K562 (cell line): ENCODE results near the gene KLHL30. TPM values are rescaled to one million over a fixed set of nuclear protein-coding genes. Genes with fewer than 3 reads are reported as not detected.

ENCODE experiments used
- ATAC-seq: fragments of 200-7000 bp; cut with Tn5 transposase; 3 replicates; pipeline ENCODE4 v1.9.1; 2020; ENCODE audit warnings: moderate library complexity
- BruUV-seq: library from RNA; stranded (reverse); fragments of 400-500 nt; replicated peaks from 2 replicates; lab custom pipeline; 2021; lab: Mats Ljungman, UMichigan
- CTCF ChIA-PET: fragments of 300-600 bp; formaldehyde crosslinking; extraction: SDS; loops from one replicate; lab custom pipeline; 2021; ENCODE audit warnings: low intra/inter-chr PET ratio; lab: Yijun Ruan, JAX
- POLR2A ChIA-PET: fragments of 300-600, 350-650 bp; sonication (Branson Sonifier 250); formaldehyde crosslinking; extraction: SDS; loops from one replicate; lab custom pipeline; 2021; ENCODE audit warnings: antibody characterized with exemption, inconsistent platforms; lab: Yijun Ruan, JAX
- DNase-seq, 4 experiments: peaks; one replicate each; pipeline versions ENCODE4 v3.0.0 to v3.0.0-alpha.2; 2011 to 2018; ENCODE audit warnings: low spot score in 3 of 4, mixed read lengths in 3 of 4; ENCODE audit errors: extremely low read depth in 1 of 4
- FAIRE-seq: peaks from 2 replicates; lab custom pipeline; 2011; peaks lifted over from hg19 to GRCh38; lab: Jason Lieb, UNC
- H2AFZ ChIP-seq: 2 replicates; pipeline ENCODE4 v1.6.0; 2011; ENCODE audit warnings: low read depth, low read length, control low read depth, inconsistent platforms
- H3K27ac ChIP-seq: fragments of 200-600 bp; 3 replicates; pipeline ENCODE4 v1.8.0; 2011; ENCODE audit warnings: low read depth, mild to moderate bottlenecking, control low read depth, inconsistent platforms, low read length, moderate library complexity, mixed read lengths; ENCODE audit errors: extremely low read depth
- H3K27me3 ChIP-seq, 2 experiments: fragments of 300-600 bp in 1 of 2; 2 replicates in 1 of 2; 3 replicates in 1 of 2; pipeline versions ENCODE4 v1.6.0 to v1.8.0; 2011; ENCODE audit warnings: inconsistent platforms in 2 of 2, low read length in 2 of 2, mild to moderate bottlenecking in 1 of 2, mixed read lengths in 1 of 2, moderate library complexity in 1 of 2; ENCODE audit not compliant: control insufficient read depth in 2 of 2, insufficient read depth in 2 of 2
- H3K36me3 ChIP-seq: fragments of 300-600 bp; 3 replicates; pipeline ENCODE4 v1.8.0; 2011; ENCODE audit warnings: mild to moderate bottlenecking, low read length, inconsistent platforms; ENCODE audit not compliant: control insufficient read depth, insufficient read depth
- H3K4me1 ChIP-seq, 2 experiments: fragments of 200-600 bp in 1 of 2; replicated peaks in 1 of 2; 2 replicates in 1 of 2; 3 replicates in 1 of 2; pipeline versions ENCODE4 v1.5.1 to v1.8.0; 2011; ENCODE audit warnings: inconsistent platforms in 2 of 2, low read length in 2 of 2, mild to moderate bottlenecking in 1 of 2, mixed read lengths in 1 of 2, moderate library complexity in 1 of 2; ENCODE audit not compliant: control insufficient read depth in 2 of 2, insufficient read depth in 2 of 2
- H3K4me2 ChIP-seq: 2 replicates; pipeline ENCODE4 v1.6.1; 2011; ENCODE audit warnings: low read length, control low read depth, inconsistent platforms, mixed read lengths; ENCODE audit not compliant: insufficient read depth
- H3K4me3 ChIP-seq: fragments of 200-600 bp; sonication (generic), shearing (Covaris generic); 2 replicates; pipeline ENCODE4 v1.5.1; 2016; ENCODE audit warnings: control low read depth, inconsistent platforms
- H3K79me2 ChIP-seq: fragments of 200-600 bp; 3 replicates; pipeline ENCODE4 v1.8.0; 2011; ENCODE audit warnings: low read length, inconsistent platforms; ENCODE audit not compliant: control insufficient read depth, insufficient read depth
- H3K9ac ChIP-seq, 2 experiments: 2 replicates each; pipeline versions ENCODE4 v1.6.0 to v1.6.1; 2011; ENCODE audit warnings: low read depth in 2 of 2, low read length in 2 of 2, control low read depth in 1 of 2, inconsistent platforms in 1 of 2, mild to moderate bottlenecking in 1 of 2, mixed read lengths in 1 of 2; ENCODE audit not compliant: insufficient read depth in 1 of 2
- H3K9me1 ChIP-seq: one replicate; pipeline ENCODE4 v1.6.0; 2011; ENCODE audit warnings: inconsistent platforms, mild to moderate bottlenecking, low read length, moderate library complexity; ENCODE audit not compliant: control insufficient read depth, insufficient read depth
- H3K9me3 ChIP-seq: replicated peaks from 2 replicates; pipeline ENCODE4 v1.5.1; 2011; ENCODE audit warnings: low read depth, low read length, inconsistent platforms; ENCODE audit not compliant: control insufficient read depth, insufficient read depth
- H4K20me1 ChIP-seq: replicated peaks from 2 replicates; pipeline ENCODE4 v1.6.1; 2011; ENCODE audit warnings: low read length, inconsistent platforms, mixed read lengths; ENCODE audit not compliant: control insufficient read depth, insufficient read depth
- BRD9 ChIP-seq: fragments of 450-650 bp; IDR thresholded peaks from 2 replicates; pipeline ENCODE4 v1.6.1; 2018; ENCODE audit warnings: low read depth; ENCODE audit not compliant: partially characterized antibody
- BRF1 ChIP-seq: IDR thresholded peaks from 3 replicates; pipeline ENCODE4 v1.6.1; 2011; ENCODE audit warnings: borderline replicate concordance, mild to moderate bottlenecking; ENCODE audit not compliant: insufficient read length; ENCODE audit errors: extremely low read depth
- HDAC2 ChIP-seq: fragments of 450-650 bp; IDR thresholded peaks from 2 replicates; pipeline ENCODE4 v1.6.1; 2016; ENCODE audit warnings: mild to moderate bottlenecking
- HIVEP1 ChIP-seq: fragments of 250-450 bp; sonication (Bioruptor Pico); IDR thresholded peaks from 2 replicates; pipeline ENCODE4 v1.4.0; 2020; ENCODE audit warnings: mild to moderate bottlenecking
- NFATC3 ChIP-seq: fragments of 450-650 bp; IDR thresholded peaks from 2 replicates; pipeline ENCODE4 v1.6.1; 2017; ENCODE audit warnings: mild to moderate bottlenecking
- NFIX ChIP-seq: fragments of 250-450 bp; sonication (Bioruptor Pico); IDR thresholded peaks from 2 replicates; pipeline ENCODE4 v1.4.0; 2020; ENCODE audit warnings: low read depth, mild to moderate bottlenecking, moderate library complexity
- PHTF2 ChIP-seq: fragments of 250-450 bp; sonication (Bioruptor Pico); IDR thresholded peaks from 2 replicates; pipeline ENCODE4 v1.5.0; 2021; ENCODE audit warnings: mild to moderate bottlenecking
- RBM34 ChIP-seq: fragments of 200-400 bp; formaldehyde crosslinking; IDR thresholded peaks from 2 replicates; pipeline ENCODE4 v1.6.1; 2018; ENCODE audit warnings: low read length, borderline replicate concordance; ENCODE audit not compliant: insufficient read depth
- SPI1 ChIP-seq: IDR thresholded peaks from 2 replicates; pipeline ENCODE4 v1.6.1; 2011; ENCODE audit warnings: low read depth, low read length, control low read depth, borderline replicate concordance
- TARDBP ChIP-seq: fragments of 450-650 bp; IDR thresholded peaks from 2 replicates; pipeline ENCODE4 v1.6.1; 2016
- ZFP36 ChIP-seq: fragments of 150-350 bp; IDR thresholded peaks from 2 replicates; pipeline ENCODE4 v1.6.1; 2018; ENCODE audit warnings: low read length, low read depth; ENCODE audit not compliant: partially characterized antibody
- ZNF263 ChIP-seq: sonication (generic); formaldehyde crosslinking; IDR thresholded peaks from 2 replicates; pipeline ENCODE4 v1.8.0; 2022; ENCODE audit warnings: mild to moderate bottlenecking, missing genetic modification reagents, borderline replicate concordance
- ZNF384 ChIP-seq: IDR thresholded peaks from 2 replicates; pipeline ENCODE4 v1.6.1; 2012; ENCODE audit warnings: low read depth, low read length, improper control_type of control experiment
- WGBS: fragments of 100-300 bp; shearing (Covaris generic); methylation state at CpG from one replicate; pipeline ENCODE4 v1.1.6; 2016; ENCODE audit warnings: low coverage, mixed read lengths; ENCODE audit not compliant: insufficient coverage; ENCODE audit errors: missing lambda C conversion rate; 5-methylcytosine and 5-hydroxymethylcytosine counted together
- in situ Hi-C: fragments of 300-500 bp; cut with MboI; formaldehyde crosslinking; loops from 4 replicates; pipeline ENCODE4 v1.15.0; 2018; ENCODE audit warnings: inconsistent platforms, mixed read lengths
- intact Hi-C: fragments of 100-400 bp; cut with micrococcal nuclease; formaldehyde crosslinking; loops from 2 replicates; pipeline ENCODE4 v1.14.2; 2022
- polyA plus RNA-seq, 8 experiments: library from polyadenylated mRNA; depleted of rRNA in 4 of 8; stranded (reverse) in 5 of 8; unstranded in 3 of 8; fragments of >200 nt; fragmentation: Nextera tagmentation in 2 of 8; fragmentation: Illumina TruSeq in 1 of 8; extraction: Ambion mirVana in 2 of 8; extraction: Trizol in 1 of 8; gene quantifications; 2 replicates each; pipeline versions ENCODE4 v1.2.1 to v1.2.3, GENCODE V29; 2011 to 2014; ENCODE audit warnings: inconsistent platforms in 1 of 8, missing spikeins in 1 of 8
- total RNA-seq, 7 experiments: library from RNA; depleted of rRNA in 6 of 7; stranded (reverse); fragments of >200 nt in 6 of 7; fragmentation: Illumina TruSeq in 2 of 7; extraction: Trizol in 2 of 7; gene quantifications; 2 replicates each; pipeline versions ENCODE4 v1.2.1 to v1.2.3, GENCODE V29; 2011 to 2021; ENCODE audit warnings: low replicate concordance in 1 of 7
- TF ChIP-seq, protein P1 (sequence below): fragments of 450-650 bp; formaldehyde crosslinking; IDR thresholded peaks from 2 replicates; pipeline ENCODE4 v1.4.0; 2020; ENCODE audit warnings: mild to moderate bottlenecking, moderate library complexity
- TF ChIP-seq, protein P2 (sequence below): sonication (generic); formaldehyde crosslinking; IDR thresholded peaks from 2 replicates; pipeline ENCODE4 v1.8.0; 2022; ENCODE audit warnings: missing genetic modification reagents, mild to moderate bottlenecking, moderate library complexity, borderline replicate concordance

Gene KLHL30
- total and polyA plus RNA-seq, 9 of the 15 experiments (the other 6 are each of a cell fraction or from before 2014, with no cell fraction given), result 0.04 TPM; not detected in 8

DNA sequence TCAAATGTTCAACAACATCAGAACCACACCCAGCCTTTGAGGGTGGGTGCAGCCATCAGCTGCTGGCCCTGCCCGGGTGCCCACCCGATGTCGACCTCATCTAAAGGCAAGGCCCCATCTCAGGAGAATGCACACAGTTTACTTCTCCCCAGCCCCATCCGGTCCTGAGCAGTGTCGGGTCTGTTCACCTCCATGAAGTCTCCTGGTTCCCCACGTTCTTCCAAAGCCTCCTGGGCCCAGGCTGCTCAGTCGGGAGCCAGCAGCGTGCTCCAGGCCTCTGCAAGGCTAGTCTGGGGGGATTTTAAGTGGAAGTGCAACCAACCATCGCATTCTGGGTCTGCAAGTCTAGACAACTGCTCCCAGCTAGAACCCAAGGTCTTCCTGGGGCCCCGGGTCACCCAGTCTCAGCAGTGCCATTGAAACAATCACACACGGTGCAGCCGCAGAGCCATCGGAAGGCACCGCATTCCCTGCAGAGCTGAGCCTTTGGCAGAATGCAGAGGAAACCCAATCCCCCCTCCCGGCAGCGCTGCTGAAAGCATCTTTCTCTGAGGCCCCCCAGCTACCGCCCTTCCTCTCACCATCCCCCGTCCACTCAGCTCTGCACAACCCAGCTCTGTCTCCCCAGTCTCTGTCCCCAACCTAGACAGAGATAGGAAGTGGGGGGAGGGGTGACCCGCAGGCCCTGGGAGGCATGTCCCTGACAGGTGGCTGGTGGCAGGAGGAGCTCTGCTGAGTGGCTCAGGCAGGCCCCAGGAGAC lies 29.9 kb upstream of the KLHL30 start:
- no peaks in the 10 kb centered on the region for H3K9me1 ChIP-seq
- no TSS peak for BruUV-seq
- H3K4me2 ChIP-seq, result no peak overlapping the region
- H3K9me3 ChIP-seq, result no peaks in the 10 kb centered on the region
- H3K9ac ChIP-seq, result peak overlapping the region in 1 of 2 experiments; percentile 7; a peak in 1 of 4 replicates
- DNase-seq (peak in 3 of 4 experiments; percentile 33 to 53 (median 37)), ATAC-seq (peak; percentile 69)
- intact Hi-C loops, result loop anchor here (1.0 to 5.0 kb wide), 2 partner anchors 186 to 250 kb away; no protein-coding TSS in a partner anchor
- H3K79me2 ChIP-seq, result no peaks in the 10 kb centered on the region
- no peak for TF ChIP-seq BRF1
- no peak for TF ChIP-seq ZNF263 (CRISPR knock-in tag)
- TF ChIP-seq HDAC2, result no peak
- no peak for TF ChIP-seq BRD9
- TF ChIP-seq, protein P1, sequence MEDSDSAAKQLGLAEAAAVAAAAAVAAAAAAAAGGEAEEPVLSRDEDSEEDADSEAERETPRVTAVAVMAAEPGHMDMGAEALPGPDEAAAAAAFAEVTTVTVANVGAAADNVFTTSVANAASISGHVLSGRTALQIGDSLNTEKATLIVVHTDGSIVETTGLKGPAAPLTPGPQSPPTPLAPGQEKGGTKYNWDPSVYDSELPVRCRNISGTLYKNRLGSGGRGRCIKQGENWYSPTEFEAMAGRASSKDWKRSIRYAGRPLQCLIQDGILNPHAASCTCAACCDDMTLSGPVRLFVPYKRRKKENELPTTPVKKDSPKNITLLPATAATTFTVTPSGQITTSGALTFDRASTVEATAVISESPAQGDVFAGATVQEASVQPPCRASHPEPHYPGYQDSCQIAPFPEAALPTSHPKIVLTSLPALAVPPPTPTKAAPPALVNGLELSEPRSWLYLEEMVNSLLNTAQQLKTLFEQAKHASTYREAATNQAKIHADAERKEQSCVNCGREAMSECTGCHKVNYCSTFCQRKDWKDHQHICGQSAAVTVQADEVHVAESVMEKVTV, result no peak
- no peak for TF ChIP-seq SPI1
- no peak for TF ChIP-seq HIVEP1 (CRISPR knock-in tag)
- TF ChIP-seq NFIX (CRISPR knock-in tag), result no peak
- no peak for TF ChIP-seq PHTF2 (CRISPR knock-in tag)
- no peak for TF ChIP-seq RBM34
- TF ChIP-seq TARDBP, result no peak
- no peak for TF ChIP-seq NFATC3
- no peak for TF ChIP-seq ZNF384
- TF ChIP-seq, protein P2, sequence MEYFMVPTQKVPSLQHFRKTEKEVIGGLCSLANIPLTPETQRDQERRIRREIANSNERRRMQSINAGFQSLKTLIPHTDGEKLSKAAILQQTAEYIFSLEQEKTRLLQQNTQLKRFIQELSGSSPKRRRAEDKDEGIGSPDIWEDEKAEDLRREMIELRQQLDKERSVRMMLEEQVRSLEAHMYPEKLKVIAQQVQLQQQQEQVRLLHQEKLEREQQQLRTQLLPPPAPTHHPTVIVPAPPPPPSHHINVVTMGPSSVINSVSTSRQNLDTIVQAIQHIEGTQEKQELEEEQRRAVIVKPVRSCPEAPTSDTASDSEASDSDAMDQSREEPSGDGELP (CRISPR knock-in tag), result no peak
- no peak for TF ChIP-seq ZFP36
- TF ChIP-seq, all 486 proteins: peak for 0
- Histone ChIP-seq H3K27ac (no peak overlapping the region), H3K36me3 (no peaks in the 10 kb centered on the region), H4K20me1 (no peaks in the 10 kb centered on the region), H3K4me3 (no peak overlapping the region), H3K27me3 (no peaks in the 10 kb centered on the region), H2AFZ (0 out of 2 replicates have a peak overlapping the region, but pooled peaks have one; percentile 45), H3K4me1 (peaks cover 4 to 34% of the 10 kb centered on the region in 2 experiments; a peak in 3 of 5 replicates)
- in situ Hi-C loops, result loop anchor here (10.0 kb wide), 1 partner anchor 254 kb away; the partner anchor contains the start of gene RAMP1
- POLR2A ChIA-PET, result interaction anchor here (1.4 kb wide), 1 partner anchor 9 kb away, joined by 8 read pairs; the partner anchor contains the start of gene ESPNL
- 39% methylated on average over 14 of the region's 19 CpGs for WGBS
- CTCF ChIA-PET, result interaction anchor here (1.8 kb wide), 1 partner anchor 250 kb away, joined by 5 read pairs; no protein-coding TSS in a partner anchor
- no peak for FAIRE-seq
